HG03565 (cell line): ENCODE data around the gene PTPRC.
A peak's percentile ranks its signal among the peaks of the same experiment; 100 is the strongest.

Experiments
- ATAC-seq: cut with Tn5 transposase; IDR thresholded peaks from one replicate; pipeline ENCODE4 v1.9.1; 2021; ENCODE audit warnings: mild to moderate bottlenecking, moderate library complexity; ENCODE audit not compliant: unreplicated experiment

PTPRC gene

GRCh38 chr1:198619375-198620140 is 19.3 kb upstream of the PTPRC start:
- no peak for ATAC-seq

DNA sequence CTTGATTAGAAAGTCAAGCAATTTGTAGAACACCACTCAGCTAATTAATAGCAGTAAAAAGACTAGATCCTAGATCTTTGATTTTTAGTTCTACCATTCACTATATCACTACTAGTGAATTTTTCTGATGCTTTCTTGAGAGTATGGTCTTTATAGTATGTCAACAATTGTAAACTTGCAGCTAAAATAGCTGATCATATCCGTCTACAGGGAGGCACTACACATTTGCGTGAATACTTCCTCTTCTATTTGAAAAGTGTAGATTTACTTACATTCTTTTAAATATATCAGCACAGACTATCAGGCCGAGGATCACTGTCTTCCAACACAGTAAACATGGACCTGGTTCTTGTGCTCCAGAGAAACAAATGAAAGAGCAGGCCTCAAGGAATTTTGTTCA is 18.6 kb upstream of the PTPRC start:
- no peak for ATAC-seq

DNA sequence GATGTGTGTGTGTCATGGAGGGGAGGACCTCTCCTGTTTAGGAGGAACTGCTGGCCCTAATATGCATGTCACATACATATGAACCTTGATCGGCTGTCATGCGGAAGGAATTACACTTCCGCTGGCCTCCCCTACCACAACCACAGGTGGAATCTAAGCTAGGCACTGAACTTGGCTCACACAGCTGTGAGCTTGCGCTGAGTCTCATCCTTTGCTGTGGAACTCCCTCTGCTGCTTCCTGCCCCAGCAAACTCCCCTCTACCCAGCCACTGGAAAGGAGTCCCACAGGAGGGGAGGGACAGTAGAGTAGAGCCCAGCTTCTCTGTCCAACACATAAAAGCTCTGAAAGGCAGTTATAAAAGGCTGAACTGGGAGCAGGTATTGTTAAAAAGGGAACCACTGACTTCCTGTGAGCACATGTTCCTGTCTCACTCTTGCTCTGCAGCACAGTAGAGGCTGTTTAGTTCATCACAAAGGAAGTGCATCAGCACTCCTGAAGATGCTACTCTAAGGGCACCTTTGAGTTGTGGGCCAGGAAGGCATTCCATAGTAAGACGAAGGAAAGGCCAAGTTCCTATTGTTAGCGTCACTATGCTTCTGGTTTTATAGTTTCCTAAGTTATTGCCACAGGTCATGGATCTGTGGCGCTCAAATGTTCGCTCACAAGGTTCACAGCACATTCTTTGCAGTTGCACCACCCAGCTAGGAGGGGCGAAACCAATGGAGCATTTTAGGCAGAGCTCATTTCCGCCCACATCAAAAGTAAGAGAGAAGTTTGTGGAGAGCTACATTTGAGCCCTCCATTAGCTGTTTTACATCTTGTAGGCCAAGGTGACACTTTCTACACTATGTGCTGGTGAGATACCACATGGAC is 17.7 kb upstream of the PTPRC start:
- ATAC-seq: peak; percentile 56

GRCh38 chr1:198622001-198622400 is 16.8 kb upstream of the PTPRC start:
- ATAC-seq: no peak

- no peak for ATAC-seq
Observed at GRCh38 chr1:198623752-198624647, 14.8 kb upstream of the PTPRC start.

- no peak for ATAC-seq
Observed at GRCh38 chr1:198624648-198624980, 14.2 kb upstream of the PTPRC start.

DNA sequence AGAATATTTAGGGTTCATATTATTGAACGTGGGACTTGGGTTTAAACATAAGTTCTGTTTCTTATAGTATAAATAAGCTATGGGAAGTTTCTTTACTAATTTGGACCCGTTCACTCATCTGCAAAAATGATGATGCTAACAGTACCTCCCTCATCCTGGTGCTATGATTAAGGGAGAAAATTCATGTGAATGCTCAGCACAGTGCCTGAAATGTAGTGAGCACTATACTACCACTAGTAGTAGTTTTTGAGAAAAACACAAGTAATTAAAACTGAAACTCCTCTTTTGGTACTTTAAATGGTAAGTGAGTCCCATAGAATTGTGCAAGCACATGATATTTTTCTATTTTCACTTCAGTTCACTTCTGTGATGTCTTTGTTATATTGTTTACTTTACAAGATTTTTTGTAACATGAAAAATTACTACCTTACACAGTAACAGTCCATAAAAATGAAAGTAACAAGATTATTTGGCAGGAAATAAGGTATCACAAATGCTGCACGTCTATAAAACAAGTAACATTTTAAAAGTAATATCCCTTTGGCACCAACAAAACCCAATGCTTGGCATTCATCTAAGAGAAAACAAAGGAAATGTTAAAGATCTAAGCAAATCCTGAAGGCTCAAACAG is 11.3 kb upstream of the PTPRC start:
- no peak for ATAC-seq

DNA sequence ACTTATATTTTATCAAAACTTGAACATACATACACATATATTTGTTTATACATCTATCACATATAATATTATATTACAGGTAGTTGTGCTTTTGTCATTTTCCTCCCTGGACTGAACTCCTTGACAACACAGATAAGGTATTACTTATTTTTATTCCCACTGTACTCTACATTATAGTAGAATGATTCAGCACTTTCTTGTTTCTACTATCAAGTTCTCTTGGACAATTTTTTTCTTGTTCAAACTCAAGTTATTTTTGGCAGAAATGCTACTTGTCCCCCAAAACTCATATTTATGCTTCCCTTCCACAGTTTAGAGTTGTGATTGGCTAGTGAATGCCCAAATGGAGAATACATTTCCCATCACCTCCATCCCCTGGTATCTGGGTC is 10.8 kb upstream of the PTPRC start:
- ATAC-seq: no peak

DNA sequence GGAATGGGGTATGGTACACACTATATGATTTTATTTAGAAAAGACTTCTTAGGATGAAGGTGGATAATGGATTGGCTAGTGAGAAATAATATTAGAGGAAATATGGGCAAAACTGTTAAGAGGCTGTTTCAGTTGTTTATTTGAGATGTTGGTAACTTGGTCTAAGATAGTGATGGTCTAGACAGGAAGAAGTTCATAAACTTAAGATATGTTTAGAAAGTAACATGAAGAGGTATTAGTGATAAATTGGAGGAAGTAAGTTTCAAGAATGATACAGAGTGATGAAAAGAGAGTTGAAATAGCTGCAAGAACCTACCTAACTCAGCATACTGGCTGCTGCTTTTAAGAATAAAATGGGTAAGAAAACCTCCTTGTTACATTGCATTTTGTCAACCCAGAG is 9.2 kb upstream of the PTPRC start:
- no peak for ATAC-seq

DNA sequence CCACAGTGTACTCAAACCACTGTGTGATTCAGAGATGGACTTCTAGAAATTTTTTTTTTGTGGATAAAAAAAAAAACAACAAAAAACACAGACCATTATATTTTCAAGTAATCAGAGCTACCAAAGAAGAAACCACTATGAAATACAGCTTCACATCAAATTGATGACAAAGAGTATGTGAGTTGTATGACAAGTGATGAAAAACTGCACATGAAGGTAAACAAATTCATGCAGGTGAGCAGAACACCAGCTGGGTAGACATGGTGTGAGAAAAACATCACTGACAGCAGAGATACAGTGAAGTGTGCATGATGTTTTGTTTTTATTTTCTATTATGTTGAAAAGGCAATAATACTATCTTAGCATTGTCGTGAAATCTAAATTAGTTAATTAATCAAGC is 8.0 kb upstream of the PTPRC start:
- ATAC-seq: no peak

DNA sequence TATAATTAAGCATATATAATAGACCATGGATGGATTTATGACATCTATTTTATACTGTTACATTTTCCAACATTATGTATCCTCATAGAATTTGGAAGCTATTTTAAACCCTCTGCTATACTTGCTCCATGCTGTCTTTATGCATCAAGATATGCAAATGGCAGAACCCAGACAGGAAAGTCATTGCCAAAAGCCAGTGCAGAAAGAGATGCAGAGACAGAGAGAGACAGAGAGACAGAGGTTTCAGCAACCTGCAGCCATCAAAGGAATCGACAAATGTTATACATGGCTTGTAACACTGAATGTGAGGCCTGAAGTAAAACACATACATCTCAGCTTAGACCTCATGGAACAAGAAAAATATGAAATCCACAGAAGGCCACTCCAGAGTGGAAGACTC is 7.5 kb upstream of the PTPRC start:
- no peak for ATAC-seq

- no peak for ATAC-seq
Observed at GRCh38 chr1:198632007-198632406, 6.8 kb upstream of the PTPRC start.

- ATAC-seq: no peak
Observed at GRCh38 chr1:198633675-198634121, 5.1 kb upstream of the PTPRC start.

DNA sequence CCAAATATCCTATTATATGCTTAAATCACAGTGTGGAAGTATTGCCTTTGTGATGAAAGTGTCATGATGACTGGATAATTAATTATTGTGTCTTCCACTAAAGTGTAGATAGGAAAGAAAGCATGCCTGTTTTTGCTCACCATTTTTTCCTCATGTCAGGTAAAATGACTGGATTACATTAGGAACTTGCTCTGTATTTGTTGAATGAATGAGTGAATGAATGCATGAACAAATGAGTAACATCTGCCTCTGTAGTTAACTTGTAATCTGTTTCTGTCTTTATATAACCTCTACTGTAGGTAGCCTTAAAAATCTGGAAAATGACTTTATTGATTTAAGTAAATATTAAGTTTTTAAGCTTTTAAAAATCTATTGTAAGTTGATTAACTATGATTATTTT is 2.9 kb upstream of the PTPRC start:
- ATAC-seq: no peak

GRCh38 chr1:198636391-198636790 is 2.4 kb upstream of the PTPRC start:
- no peak for ATAC-seq

DNA sequence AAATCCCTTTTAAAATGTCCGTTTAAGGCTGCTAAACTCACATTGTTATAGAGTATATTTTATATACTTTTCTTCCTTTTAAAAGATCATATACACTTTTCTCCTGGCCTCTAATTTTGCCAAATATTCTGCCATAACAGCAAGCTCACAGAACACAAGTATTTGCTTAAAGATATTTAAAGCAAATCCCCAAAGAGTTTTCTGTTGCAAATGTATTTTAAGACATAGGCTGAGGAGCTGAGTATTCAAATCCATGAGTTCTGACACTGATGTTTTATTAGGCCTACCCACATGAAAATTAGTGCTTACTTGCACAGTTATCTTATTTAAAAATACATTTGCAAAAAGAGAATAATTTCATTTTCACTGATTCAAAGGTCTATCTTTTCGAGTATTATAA is 1.7 kb upstream of the PTPRC start:
- no peak for ATAC-seq

DNA sequence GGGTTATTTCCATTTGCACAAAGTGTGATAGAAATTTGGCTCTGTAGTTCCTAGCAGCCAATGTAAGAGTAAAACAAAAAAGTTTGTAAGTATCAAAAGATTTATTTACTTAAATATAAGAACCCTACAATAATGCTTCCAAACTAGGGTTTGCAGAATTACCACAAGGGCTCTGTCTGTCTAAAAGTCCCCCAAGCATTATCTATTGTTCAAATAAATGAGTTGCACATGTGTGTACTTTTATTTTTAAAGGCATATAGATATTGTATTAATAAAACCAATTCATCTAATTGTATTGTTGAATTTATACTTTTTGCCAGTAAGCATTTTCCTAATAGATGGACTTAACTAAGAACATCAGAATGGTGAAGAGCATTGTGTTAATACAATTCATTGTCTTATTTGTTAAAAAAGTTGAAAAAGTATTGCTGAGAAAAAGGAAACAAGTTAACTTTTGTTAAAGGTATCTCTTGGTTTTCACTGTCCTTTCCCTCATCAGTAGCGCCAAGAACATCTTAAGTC is 863 bp upstream of the PTPRC start:
- no peak for ATAC-seq

DNA sequence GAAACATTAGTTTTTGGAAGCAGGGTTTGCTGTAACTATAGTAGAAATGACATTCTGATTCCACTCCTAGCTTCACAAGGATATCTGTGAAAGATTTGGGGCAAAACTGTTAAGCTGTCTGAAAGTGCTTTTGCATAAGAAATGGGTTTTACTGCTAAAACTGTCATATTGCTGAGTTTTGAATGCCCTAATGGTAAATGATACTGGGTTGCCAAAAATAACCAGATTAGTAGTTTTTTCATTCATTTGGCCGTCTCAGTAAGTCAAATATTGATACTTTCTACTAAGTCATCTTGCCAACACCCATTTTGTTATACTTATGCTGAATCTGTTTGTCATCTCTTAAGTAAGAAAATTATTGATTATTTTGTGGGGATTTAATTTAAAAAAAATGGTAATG is 399 bp upstream of the PTPRC start:
- ATAC-seq: peak; percentile 8

GRCh38 chr1:198639671-198640143 is 867 bp downstream of the PTPRC start:
- ATAC-seq: no peak

GRCh38 chr1:198640174-198640573 is 1.3 kb downstream of the PTPRC start:
- no peak for ATAC-seq
